Esophagus muscularis mucosa (tissue), 4 donors: ENCODE data around the gene SLX4IP.

Experiments used
- EP300 ChIP-seq: sonication (generic); formaldehyde crosslinking; IDR thresholded peaks from one replicate; pipeline ENCODE4 v1.6.1; 2017; ENCODE audit warnings: antibody characterized with exemption
- POLR2A ChIP-seq: fragments of 450-650 bp; IDR thresholded peaks from one replicate; pipeline ENCODE4 v1.6.1; 2017; ENCODE audit warnings: antibody characterized with exemption, moderate library complexity, mild to moderate bottlenecking, low read depth
- POLR2AphosphoS5 ChIP-seq, 2 donors: sonication (generic); formaldehyde crosslinking; IDR thresholded peaks; one replicate each; pipeline ENCODE4 v1.6.1; 2017; ENCODE audit warnings: antibody characterized with exemption in 2 of 2
- TF ChIP-seq, protein P1 (sequence below), 3 experiments: fragments of 200-600 bp in 2 of 3; fragments of 450-650 bp in 1 of 3; sonication (generic) in 2 of 3; IDR thresholded peaks; one replicate each; pipeline ENCODE4 v1.5.1; 2017 to 2019; ENCODE audit warnings: antibody characterized with exemption in 3 of 3, mild to moderate bottlenecking in 2 of 3, moderate library complexity in 1 of 3

GRCh38 chr20:10576411-10577090, 141.4 kb downstream of the SLX4IP start:
- TF ChIP-seq POLR2A, result no peak
- TF ChIP-seq, protein P1, sequence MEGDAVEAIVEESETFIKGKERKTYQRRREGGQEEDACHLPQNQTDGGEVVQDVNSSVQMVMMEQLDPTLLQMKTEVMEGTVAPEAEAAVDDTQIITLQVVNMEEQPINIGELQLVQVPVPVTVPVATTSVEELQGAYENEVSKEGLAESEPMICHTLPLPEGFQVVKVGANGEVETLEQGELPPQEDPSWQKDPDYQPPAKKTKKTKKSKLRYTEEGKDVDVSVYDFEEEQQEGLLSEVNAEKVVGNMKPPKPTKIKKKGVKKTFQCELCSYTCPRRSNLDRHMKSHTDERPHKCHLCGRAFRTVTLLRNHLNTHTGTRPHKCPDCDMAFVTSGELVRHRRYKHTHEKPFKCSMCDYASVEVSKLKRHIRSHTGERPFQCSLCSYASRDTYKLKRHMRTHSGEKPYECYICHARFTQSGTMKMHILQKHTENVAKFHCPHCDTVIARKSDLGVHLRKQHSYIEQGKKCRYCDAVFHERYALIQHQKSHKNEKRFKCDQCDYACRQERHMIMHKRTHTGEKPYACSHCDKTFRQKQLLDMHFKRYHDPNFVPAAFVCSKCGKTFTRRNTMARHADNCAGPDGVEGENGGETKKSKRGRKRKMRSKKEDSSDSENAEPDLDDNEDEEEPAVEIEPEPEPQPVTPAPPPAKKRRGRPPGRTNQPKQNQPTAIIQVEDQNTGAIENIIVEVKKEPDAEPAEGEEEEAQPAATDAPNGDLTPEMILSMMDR (IDR thresholded peaks at IDR 0.05), result no peak
- TF ChIP-seq POLR2AphosphoS5 (IDR thresholded peaks at IDR 0.05), result no peak
- TF ChIP-seq EP300, result no peak
